Activated T-cell treated with anti-CD3 and anti-CD28 coated beads for 4 hours (primary cell): ENCODE measurements around the gene TENM4.
"Not testable (repeated sequence)": the region's sequence is repeated elsewhere in the genome, so short reads cannot be mapped to it uniquely, and the experiment has no call there.

Source experiments
- DNase-seq: peaks from one replicate; pipeline ENCODE4 v3.0.0-alpha.2; 2020

Gene TENM4

GRCh38 chr11:79199729-79200354, 241.0 kb downstream of the TENM4 start:
- DNase-seq, result no peak

GRCh38 chr11:79198898-79199250, 242.0 kb downstream of the TENM4 start:
- no peak for DNase-seq

DNA sequence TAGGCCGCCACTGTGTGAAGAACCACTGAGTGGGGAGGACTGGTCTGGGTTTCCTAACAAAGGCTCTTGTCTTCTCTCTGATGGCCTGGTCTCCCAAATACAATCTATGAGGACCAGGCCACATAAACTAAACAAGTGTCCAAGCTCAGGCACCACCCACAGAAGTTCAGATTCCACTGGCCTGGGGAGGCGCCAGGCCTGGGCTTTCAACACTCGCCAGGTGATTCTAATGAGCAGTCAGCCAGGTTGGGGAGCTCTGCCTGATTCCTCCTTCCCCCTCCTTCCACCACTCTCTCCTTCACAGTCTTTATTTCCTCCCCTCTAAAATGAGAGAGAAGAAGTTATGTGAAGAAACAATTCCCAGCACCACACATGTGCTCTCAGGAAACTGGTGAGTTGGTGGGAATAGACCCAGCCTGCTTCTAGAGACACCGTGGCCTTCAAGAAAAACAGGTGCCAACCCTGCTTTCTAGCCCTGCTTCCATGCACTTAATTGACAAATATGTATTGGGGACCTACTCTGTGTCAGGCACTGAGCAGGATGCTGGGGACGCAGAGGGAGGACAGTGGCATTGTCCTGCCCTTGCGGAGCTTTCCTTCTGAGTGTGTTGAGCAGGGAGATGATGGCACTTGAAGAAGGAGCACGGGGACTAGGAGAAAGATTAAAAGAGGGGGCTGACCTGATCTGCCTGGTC, 242.5 kb downstream of the TENM4 start:
- DNase-seq, result no peak

DNA sequence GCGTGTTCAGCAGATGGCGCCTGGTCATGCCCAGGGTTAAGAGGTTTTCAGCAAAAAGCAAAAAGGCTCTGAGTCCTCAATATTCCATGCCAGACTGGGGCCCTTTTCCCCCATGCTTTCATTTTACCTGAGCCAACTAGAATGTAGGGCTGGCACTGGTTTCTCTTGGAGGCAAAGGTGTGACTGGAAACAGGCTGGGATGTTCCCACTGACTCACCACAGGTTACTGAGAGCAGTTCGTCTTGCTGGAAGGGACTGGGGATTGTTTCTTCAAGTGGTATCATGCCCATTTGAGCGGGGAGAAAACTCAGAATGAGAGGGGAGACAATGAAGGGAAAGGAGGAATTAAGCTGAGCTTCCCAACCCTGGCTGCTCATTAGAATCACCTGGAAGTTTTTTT, 243.9 kb downstream of the TENM4 start:
- DNase-seq, result no peak

DNA sequence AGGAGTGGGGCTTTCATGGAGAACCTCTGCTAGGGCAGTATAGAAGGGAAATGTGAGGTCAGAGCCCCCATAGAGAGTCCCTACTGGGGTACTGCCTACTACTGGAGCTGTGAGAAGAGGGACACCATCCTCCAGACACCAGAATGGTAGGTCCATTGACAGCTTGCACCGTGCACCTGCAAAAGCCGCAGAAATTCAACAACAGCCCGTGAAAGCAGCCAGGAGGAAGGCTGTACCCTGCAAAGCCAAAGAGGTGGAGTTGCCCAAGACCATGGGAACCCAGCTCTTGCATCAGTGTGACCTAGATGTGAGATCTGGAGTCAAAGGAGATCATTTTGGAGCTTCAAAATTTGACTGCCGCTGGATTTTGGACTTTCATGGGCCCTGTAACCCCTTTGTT, 245.6 kb downstream of the TENM4 start:
- DNase-seq, result no peak

- no peak for DNase-seq
These were observed 247.0 kb downstream of the TENM4 start for GRCh38 chr11:79193663-79194310.

DNA sequence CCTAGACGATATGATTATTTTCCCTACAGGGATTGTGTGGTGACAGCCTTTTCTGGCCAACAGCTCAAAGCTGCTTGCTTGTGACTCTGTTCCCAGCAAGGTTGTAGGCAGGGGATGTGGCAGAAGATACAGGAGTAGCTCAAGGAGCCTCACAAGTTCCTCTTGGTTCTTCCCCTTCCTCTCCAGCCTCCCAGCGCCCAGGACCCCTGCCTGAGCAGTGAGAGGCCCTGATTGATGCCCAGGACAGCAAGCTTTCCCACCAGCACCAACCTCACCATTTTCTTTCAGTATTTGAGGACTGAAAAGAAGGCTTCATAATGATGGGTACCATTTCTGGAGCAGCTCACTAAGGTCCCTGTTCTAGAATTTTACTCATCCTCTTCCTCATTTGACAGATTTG, 248.0 kb downstream of the TENM4 start:
- DNase-seq, result no peak

DNA sequence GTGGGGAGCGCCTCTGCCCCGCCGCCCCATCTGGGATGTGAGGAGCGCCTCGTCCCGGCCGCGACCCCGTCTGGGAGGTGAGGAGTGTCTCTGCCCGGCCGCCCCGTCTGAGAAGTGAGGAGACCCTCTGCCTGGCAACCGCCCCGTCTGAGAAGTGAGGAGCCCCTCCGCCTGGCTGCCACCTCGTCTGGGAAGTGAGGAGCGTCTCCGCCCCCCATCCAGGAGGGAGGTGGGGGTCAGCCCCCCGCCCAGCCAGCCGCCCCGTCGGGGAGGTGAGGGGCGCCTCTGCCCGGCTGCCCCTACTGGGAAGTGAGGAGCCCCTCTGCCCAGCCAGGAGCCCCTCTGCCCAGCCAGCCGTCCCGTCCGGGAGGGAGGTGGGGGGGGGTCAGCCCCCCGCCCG, 249.1 kb downstream of the TENM4 start:
- not testable (repeated sequence) for DNase-seq

DNA sequence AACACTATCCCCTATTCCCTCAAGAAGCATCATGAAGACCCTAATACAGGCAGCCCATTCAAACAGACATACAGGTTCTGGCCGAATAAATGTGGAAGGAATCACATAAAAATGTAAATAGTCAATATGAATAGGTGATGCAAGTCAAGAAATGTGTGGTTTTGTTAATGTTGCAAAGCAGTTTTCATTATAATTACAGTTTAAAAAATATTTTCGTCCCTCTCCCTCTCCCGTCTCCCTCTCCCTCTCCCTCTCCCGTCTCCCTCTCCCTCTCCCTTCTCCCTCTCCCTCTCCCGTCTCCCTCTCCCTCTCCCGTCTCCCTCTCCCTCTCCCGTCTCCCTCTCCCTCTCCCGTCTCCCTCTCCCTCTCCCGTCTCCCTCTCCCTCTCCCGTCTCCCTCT, 250.3 kb downstream of the TENM4 start:
- DNase-seq, result not testable (repeated sequence)

- DNase-seq, result no peak
These were observed 251.2 kb downstream of the TENM4 start for GRCh38 chr11:79189601-79190000.

DNA sequence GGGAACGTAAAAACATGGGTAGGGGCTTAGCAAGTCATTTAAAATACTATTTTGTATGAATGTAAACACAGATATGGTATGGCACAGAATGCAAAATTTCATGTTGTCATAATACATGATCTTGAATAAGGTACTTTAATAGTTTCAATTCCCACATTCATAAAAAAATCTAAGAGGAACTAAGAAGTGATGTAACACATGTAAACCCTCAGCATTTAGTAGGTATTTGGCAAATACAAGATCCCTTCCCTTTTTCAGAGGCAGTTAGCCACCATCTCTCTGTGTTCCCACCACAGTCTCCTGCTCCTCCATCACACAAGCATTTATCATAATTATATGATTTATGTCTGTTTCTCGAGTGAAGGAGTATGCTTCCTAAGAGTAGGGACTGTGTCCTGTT, 251.8 kb downstream of the TENM4 start:
- DNase-seq, result no peak

DNA sequence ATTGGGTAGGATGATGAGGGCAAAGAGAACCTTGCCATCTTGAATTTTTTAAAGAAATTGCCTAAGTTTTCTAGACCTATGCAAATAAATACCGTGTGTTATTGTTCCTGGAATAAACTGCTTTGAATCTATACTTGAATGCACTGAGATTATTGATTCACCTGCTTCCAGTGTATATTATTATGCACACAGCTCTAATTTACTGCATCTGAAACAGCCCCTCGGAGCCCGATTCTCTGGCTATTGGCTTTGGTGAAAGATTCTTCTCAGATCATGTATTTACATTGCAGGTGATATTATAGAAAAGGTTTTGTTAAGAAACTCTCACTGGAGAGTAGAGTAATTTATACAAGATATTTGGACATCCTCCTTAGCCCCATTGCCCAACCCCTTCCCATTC, 254.2 kb downstream of the TENM4 start:
- no peak for DNase-seq

DNA sequence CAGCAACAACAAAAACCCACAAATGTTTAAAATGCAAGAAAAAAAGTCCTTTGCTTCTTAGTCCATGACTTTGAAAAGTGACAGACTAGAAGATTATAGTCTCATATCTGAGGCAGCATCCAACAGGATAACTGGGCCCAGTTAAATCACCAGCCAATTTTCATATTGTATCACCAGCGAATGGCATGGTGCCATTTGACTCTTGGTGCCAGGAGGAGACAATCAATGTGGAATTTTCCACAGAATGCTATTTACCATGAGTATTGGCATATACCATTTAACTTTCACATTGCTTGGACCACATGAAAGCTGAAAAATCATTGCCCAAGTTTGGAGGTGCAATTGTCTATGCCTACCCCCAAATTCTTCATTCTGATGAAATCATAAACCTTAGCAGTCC, 255.5 kb downstream of the TENM4 start:
- no peak for DNase-seq

DNA sequence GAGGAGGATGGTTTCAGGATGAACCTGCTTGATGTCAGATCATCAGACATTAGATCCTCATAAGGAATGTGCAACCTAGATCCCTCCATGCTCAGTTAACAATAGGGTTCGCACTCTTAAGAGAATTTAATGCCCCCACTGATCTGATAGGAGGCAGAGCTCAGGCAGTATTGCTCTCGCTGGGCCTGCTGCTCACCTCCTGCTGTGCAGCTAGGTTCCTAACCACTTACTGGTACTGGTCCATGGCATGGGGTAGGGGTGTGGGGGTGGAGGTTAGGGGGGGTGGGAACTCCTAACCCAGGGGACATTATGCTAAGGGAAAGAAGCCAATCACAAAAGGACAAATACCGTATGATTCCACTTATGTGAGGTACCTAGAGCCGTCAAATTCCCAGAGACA, 256.5 kb downstream of the TENM4 start:
- DNase-seq, result no peak

DNA sequence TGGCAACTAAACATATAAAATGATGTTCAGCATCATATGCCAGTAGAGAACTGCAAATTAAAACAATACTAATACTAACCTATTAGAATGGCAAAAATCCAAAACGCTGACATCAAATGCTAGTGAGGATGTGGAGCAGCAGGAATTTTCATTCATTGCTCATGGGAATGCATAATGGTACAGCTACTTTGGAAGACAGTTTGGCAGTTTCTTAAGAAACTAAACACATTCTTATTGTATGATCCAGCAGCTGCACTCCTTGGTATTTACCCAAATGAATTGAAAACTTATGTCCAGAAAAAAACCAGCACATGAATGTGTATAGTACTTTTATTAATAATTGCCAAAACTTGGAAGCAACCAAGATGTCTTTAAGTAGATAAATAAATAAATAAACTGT, 258.0 kb downstream of the TENM4 start:
- no peak for DNase-seq

DNA sequence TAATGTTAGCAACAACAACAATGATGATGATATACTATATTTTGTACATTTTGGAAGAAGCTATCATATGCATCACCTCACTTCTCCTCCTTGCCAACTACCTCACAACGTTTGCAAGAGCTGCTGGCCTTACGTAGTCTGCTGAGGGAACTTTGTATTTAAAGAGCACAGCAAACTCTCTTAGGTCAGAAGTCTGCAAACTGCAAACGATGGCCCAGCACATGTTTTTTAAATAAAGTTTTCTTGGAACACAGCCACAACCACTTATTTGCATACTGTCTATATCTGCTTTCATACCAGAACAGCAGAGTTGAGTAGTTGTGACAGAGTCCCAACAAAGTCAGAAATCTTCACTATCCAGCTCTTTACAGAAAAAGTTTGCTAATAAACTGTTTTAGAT, 261.7 kb downstream of the TENM4 start:
- no peak for DNase-seq

GRCh38 chr11:79174045-79175008, 266.5 kb downstream of the TENM4 start:
- no peak for DNase-seq

- DNase-seq, result no peak
These were observed 267.2 kb downstream of the TENM4 start for GRCh38 chr11:79173615-79174014.

- DNase-seq, result no peak
These were observed 270.5 kb downstream of the TENM4 start for GRCh38 chr11:79170321-79170720.

DNA sequence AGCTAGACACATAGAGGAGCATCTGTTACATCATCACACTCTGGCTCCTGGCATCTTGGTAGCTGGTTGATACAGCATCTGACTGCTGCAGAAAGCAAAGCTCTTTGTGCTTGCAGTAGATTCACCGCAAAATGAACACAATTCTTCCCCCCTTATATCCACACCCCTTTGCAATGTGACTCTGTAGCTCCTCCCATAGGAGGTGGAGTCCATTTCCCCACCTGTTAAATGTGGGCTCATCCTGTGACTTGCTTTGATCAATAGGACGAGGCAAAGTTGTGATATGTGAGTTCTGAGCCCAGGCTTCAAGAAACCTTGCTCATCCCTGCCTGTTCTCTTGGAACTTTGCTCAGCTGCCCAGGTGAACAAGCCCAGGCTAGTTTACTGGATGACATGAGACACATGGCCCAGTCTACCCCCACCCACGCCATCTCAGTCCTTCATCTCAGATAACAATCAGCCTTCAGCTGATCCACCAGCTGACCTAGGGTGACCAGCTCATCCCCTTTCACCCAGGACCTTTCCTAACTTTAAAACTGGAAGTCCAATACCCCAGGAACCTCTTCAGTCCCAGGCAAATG, 272.2 kb downstream of the TENM4 start:
- no peak for DNase-seq

DNA sequence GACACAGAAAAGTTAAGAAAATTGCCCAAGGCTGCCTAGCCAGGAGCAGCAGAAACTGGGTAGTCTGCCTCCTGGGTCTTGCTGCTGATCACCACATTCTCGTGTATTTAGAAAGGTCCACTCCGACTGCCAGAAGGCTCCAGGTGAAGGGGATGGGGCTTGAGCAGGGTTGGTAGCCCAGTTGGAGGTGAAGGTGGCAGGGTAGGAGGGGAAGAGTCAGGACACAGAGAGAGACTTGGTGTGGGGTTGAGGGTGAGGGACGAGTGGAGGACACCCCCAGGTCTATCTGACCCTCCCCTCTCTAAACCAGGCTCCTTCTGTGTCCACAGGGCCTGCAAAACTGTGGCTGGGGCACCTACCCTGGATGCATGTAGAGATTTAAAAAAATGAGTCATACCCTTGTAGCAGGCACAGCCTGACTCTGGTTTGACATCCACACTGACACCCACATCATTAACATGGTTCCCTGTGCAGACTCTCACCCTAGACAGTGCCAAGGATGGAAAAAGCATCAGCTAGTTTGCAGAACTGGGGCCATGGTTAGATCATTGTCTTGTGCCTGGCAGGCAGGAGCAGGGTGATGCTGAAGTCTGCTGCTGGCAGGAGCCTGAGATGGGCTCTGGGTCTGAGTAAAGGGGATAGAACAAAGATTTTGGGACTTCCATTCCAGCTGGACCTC, 273.2 kb downstream of the TENM4 start:
- DNase-seq, result no peak

DNA sequence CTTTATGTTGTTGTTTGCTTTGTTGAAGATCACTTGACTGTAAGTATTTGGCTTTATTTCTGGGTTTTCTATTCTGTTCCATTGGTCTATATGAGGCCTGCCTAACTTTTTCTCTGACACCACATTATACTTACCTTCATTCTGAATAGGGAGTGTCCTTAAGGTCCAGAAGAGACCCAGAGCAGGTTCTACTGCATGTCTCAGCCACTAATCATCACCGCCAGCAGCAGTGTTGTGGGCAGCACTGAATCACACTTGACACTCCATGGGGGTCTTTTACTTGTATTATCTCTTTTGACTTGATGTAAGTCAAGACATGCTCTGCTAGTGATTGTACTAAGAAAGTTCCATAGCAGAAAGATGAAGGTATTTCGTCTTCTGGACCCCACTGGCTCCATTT, 274.9 kb downstream of the TENM4 start:
- no peak for DNase-seq
